Skeletal muscle tissue (tissue), 4 donors: ENCODE data around the gene FEZ2. TPM values are rescaled to one million over a fixed set of nuclear protein-coding genes. Genes with fewer than 3 reads are reported as not detected.

Source experiments
- H3K27ac ChIP-seq: one replicate; pipeline ENCODE4 v1.7.0; 2013; ENCODE audit warnings: mild to moderate bottlenecking, low read depth, low read length, inconsistent platforms
- H3K27me3 ChIP-seq, 3 donors: one replicate each; pipeline ENCODE4 v1.7.0; 2013; ENCODE audit warnings: low read length in 3 of 3; ENCODE audit not compliant: control insufficient read depth in 3 of 3, insufficient read depth in 3 of 3
- H3K36me3 ChIP-seq, 3 donors: one replicate each; pipeline ENCODE4 v1.7.0; 2013; ENCODE audit warnings: low read length in 3 of 3; ENCODE audit not compliant: control insufficient read depth in 3 of 3, insufficient read depth in 3 of 3
- H3K4me1 ChIP-seq, 3 donors: one replicate each; pipeline ENCODE4 v1.7.0; 2013; ENCODE audit warnings: low read length in 3 of 3, mild to moderate bottlenecking in 3 of 3; ENCODE audit not compliant: control insufficient read depth in 3 of 3, insufficient read depth in 3 of 3
- H3K4me3 ChIP-seq, 3 donors: one replicate each; pipeline ENCODE4 v1.7.0; 2013; ENCODE audit warnings: low read length in 3 of 3
- H3K9ac ChIP-seq, 3 donors: one replicate each; pipeline ENCODE4 v1.7.0; 2013; ENCODE audit warnings: low read length in 3 of 3, mild to moderate bottlenecking in 3 of 3, moderate library complexity in 2 of 3, low read depth in 1 of 3
- H3K9me3 ChIP-seq, 3 donors: one replicate each; pipeline ENCODE4 v1.7.0; 2013; ENCODE audit warnings: low read length in 3 of 3; ENCODE audit not compliant: control insufficient read depth in 3 of 3
- total RNA-seq: library from RNA; depleted of rRNA; stranded (reverse); fragments of >200 nt; gene quantifications from one replicate; pipeline ENCODE4 v1.2.3, GENCODE V29; 2014
- donor health status: Osteomylitis.

Gene FEZ2
- total RNA-seq, 1 donor from 2014 or later: 61.6 TPM

GRCh38 chr2:36578343-36579296 is 19.3 kb downstream of the FEZ2 start:
- Histone ChIP-seq H3K4me3 (no peak overlapping the region), H3K27me3 (no peaks in the 10 kb centered on the region), H3K4me1 (peaks cover 10 to 37% (median 15%) of the 10 kb centered on the region in 3 donors), H3K36me3 (peaks cover 4 to 50% (median 45%) of the 10 kb centered on the region in 3 donors), H3K9me3 (no peaks in the 10 kb centered on the region), H3K9ac (no peak overlapping the region), H3K27ac (peak overlapping the region; percentile 20)

- H3K4me1 ChIP-seq: peaks cover 10 to 36% (median 15%) of the 10 kb centered on the region in 3 donors
- H3K27ac ChIP-seq: peak overlapping the region; percentile 20
- H3K36me3 ChIP-seq: peaks cover 4 to 51% (median 50%) of the 10 kb centered on the region in 3 donors
Measured at GRCh38 chr2:36577884-36578283, 20.1 kb downstream of the FEZ2 start.

GRCh38 chr2:36574560-36574959 is 23.4 kb downstream of the FEZ2 start:
- H3K27ac ChIP-seq: no peak overlapping the region

More at GRCh38 chr2:36577884-36578283, 20.1 kb downstream of the FEZ2 start:
- H3K4me3 ChIP-seq: no peak overlapping the region
- no peaks in the 10 kb centered on the region for H3K9me3 ChIP-seq
- no peaks in the 10 kb centered on the region for H3K27me3 ChIP-seq
- no peak overlapping the region for H3K9ac ChIP-seq

GRCh38 chr2:36573165-36573564 is 24.8 kb downstream of the FEZ2 start:
- Histone ChIP-seq H3K36me3 (peaks cover 0 to 27% (median 20%) of the 10 kb centered on the region in 3 donors), H3K9ac (no peak overlapping the region), H3K27ac (no peak overlapping the region), H3K27me3 (no peaks in the 10 kb centered on the region), H3K4me1 (peaks cover 5 to 25% (median 12%) of the 10 kb centered on the region in 3 donors), H3K9me3 (no peaks in the 10 kb centered on the region), H3K4me3 (no peak overlapping the region)

More at GRCh38 chr2:36574560-36574959, 23.4 kb downstream of the FEZ2 start:
- Histone ChIP-seq H3K36me3 (peaks cover 0 to 40% (median 34%) of the 10 kb centered on the region in 3 donors), H3K4me1 (peaks cover 1 to 28% (median 8%) of the 10 kb centered on the region in 3 donors), H3K27me3 (no peaks in the 10 kb centered on the region), H3K4me3 (no peak overlapping the region), H3K9me3 (no peaks in the 10 kb centered on the region), H3K9ac (no peak overlapping the region)

GRCh38 chr2:36572719-36573059 is 25.3 kb downstream of the FEZ2 start:
- no peak overlapping the region for H3K4me3 ChIP-seq
- H3K27me3 ChIP-seq: no peaks in the 10 kb centered on the region
- H3K9me3 ChIP-seq: no peaks in the 10 kb centered on the region
- H3K4me1 ChIP-seq: peaks cover 5 to 20% (median 9%) of the 10 kb centered on the region in 3 donors
- H3K36me3 ChIP-seq: peaks cover 0 to 22% (median 17%) of the 10 kb centered on the region in 3 donors
- no peak overlapping the region for H3K9ac ChIP-seq
- no peak overlapping the region for H3K27ac ChIP-seq

GRCh38 chr2:36572054-36572718 is 25.8 kb downstream of the FEZ2 start:
- no peaks in the 10 kb centered on the region for H3K9me3 ChIP-seq
- no peaks in the 10 kb centered on the region for H3K27me3 ChIP-seq
- H3K27ac ChIP-seq: no peak overlapping the region
- H3K36me3 ChIP-seq: peaks cover 0 to 18% (median 17%) of the 10 kb centered on the region in 3 donors
- peaks cover 5 to 15% (median 6%) of the 10 kb centered on the region in 3 donors for H3K4me1 ChIP-seq
- H3K9ac ChIP-seq: peak overlapping the region in 1 of 3 donors; percentile 0
- H3K4me3 ChIP-seq: no peak overlapping the region

GRCh38 chr2:36570416-36570815 is 27.6 kb downstream of the FEZ2 start:
- H3K4me1 ChIP-seq: peaks cover 5 to 25% (median 8%) of the 10 kb centered on the region in 3 donors
- no peak overlapping the region for H3K9ac ChIP-seq
- H3K27me3 ChIP-seq: no peaks in the 10 kb centered on the region
- no peak overlapping the region for H3K27ac ChIP-seq
- no peak overlapping the region for H3K4me3 ChIP-seq
- no peaks in the 10 kb centered on the region for H3K9me3 ChIP-seq
- peaks cover 0 to 32% (median 16%) of the 10 kb centered on the region in 3 donors for H3K36me3 ChIP-seq

- Histone ChIP-seq H3K27me3 (no peaks in the 10 kb centered on the region), H3K9me3 (no peaks in the 10 kb centered on the region), H3K4me3 (no peak overlapping the region), H3K4me1 (peaks cover 9 to 36% (median 12%) of the 10 kb centered on the region in 3 donors), H3K9ac (peak overlapping the region in 1 of 3 donors; percentile 34), H3K36me3 (peaks cover 7 to 39% (median 23%) of the 10 kb centered on the region in 3 donors), H3K27ac (peak overlapping the region; percentile 7)
Measured at GRCh38 chr2:36569267-36569856, 28.6 kb downstream of the FEZ2 start.

GRCh38 chr2:36568516-36569246 is 29.3 kb downstream of the FEZ2 start:
- no peaks in the 10 kb centered on the region for H3K27me3 ChIP-seq
- H3K27ac ChIP-seq: peak overlapping the region; percentile 7
- peaks cover 7 to 42% (median 23%) of the 10 kb centered on the region in 3 donors for H3K36me3 ChIP-seq
- H3K4me3 ChIP-seq: peak overlapping the region in 1 of 3 donors; percentile 23
- H3K9me3 ChIP-seq: no peaks in the 10 kb centered on the region
- no peak overlapping the region for H3K9ac ChIP-seq
- peaks cover 9 to 41% (median 13%) of the 10 kb centered on the region in 3 donors for H3K4me1 ChIP-seq
